Measurements from ENCODE around the gene CD82.
A peak's percentile ranks its signal among the peaks of the same experiment; 100 is the strongest.
"Not testable (repeated sequence)": the region's sequence is repeated elsewhere in the genome, so short reads cannot be mapped to it uniquely, and the experiment has no call there.

CD82 gene

GRCh38 chr11:44559940-44560300, 5.5 kb upstream of the CD82 start:
- DNase-seq (ENCODE audit: low spot score) = not testable (repeated sequence)

GRCh38 chr11:44561275-44561805, 4.1 kb upstream of the CD82 start:
- no peak for DNase-seq (ENCODE audit: low spot score)

GRCh38 chr11:44561964-44562734, 3.3 kb upstream of the CD82 start:
- DNase-seq (ENCODE audit: low spot score) = no peak

GRCh38 chr11:44562845-44563460, 2.5 kb upstream of the CD82 start:
- no peak for DNase-seq (ENCODE audit: low spot score)

GRCh38 chr11:44563711-44564110, 1.8 kb upstream of the CD82 start:
- peak; percentile 17 for DNase-seq (ENCODE audit: low spot score)

- DNase-seq (ENCODE audit: low spot score) = no peak
These were observed 1.3 kb upstream of the CD82 start for GRCh38 chr11:44564166-44564565.

GRCh38 chr11:44564670-44565210, 723 bp upstream of the CD82 start:
- peak; percentile 69 for DNase-seq (ENCODE audit: low spot score)

- no peak for DNase-seq (ENCODE audit: low spot score)
These were observed 788 bp downstream of the CD82 start for GRCh38 chr11:44565953-44566949.

- no peak for DNase-seq (ENCODE audit: low spot score)
These were observed 1.8 kb downstream of the CD82 start for GRCh38 chr11:44566952-44567875.

- DNase-seq (ENCODE audit: low spot score) = no peak
These were observed 2.4 kb downstream of the CD82 start for GRCh38 chr11:44567876-44568256.

- DNase-seq (ENCODE audit: low spot score) = no peak
These were observed 2.8 kb downstream of the CD82 start for GRCh38 chr11:44568331-44568657.

GRCh38 chr11:44568658-44569473, 3.4 kb downstream of the CD82 start:
- peak; percentile 86 for DNase-seq (ENCODE audit: low spot score)

- DNase-seq (ENCODE audit: low spot score) = no peak
These were observed 5.1 kb downstream of the CD82 start for GRCh38 chr11:44570411-44571155.

GRCh38 chr11:44571871-44572270, 6.4 kb downstream of the CD82 start:
- DNase-seq (ENCODE audit: low spot score) = no peak

GRCh38 chr11:44572436-44572835, 7.0 kb downstream of the CD82 start:
- DNase-seq (ENCODE audit: low spot score) = no peak

- no peak for DNase-seq (ENCODE audit: low spot score)
These were observed 7.4 kb downstream of the CD82 start for GRCh38 chr11:44572884-44573283.

GRCh38 chr11:44573333-44573732, 7.9 kb downstream of the CD82 start:
- DNase-seq (ENCODE audit: low spot score) = no peak

GRCh38 chr11:44574610-44575287, 9.3 kb downstream of the CD82 start:
- DNase-seq (ENCODE audit: low spot score) = peak; percentile 81

- no peak for DNase-seq (ENCODE audit: low spot score)
These were observed 9.8 kb downstream of the CD82 start for GRCh38 chr11:44575288-44575672.

Measured in AG08396 (cell line).